HepG2 (cell line): Measurements from ENCODE around the gene EHBP1. TPM values are rescaled to one million over a fixed set of nuclear protein-coding genes. Genes with fewer than 3 reads are reported as not detected.
A peak's percentile ranks its signal among the peaks of the same experiment; 100 is the strongest.

Experiments used
- ATAD3A ChIP-seq: sonication (generic); formaldehyde crosslinking; IDR thresholded peaks from 2 replicates; pipeline ENCODE4 v1.4.0; 2020; ENCODE audit warnings: missing genetic modification reagents
- CEBPZ ChIP-seq: IDR thresholded peaks from 2 replicates; pipeline ENCODE4 v1.6.1; 2012; ENCODE audit warnings: low read length, improper control_type of control experiment
- CENPX ChIP-seq: sonication (generic); formaldehyde crosslinking; IDR thresholded peaks from 2 replicates; pipeline ENCODE4 v1.9.0; 2021; ENCODE audit warnings: mild to moderate bottlenecking, missing genetic modification reagents, moderate library complexity
- DDIT3 ChIP-seq: sonication (generic); formaldehyde crosslinking; IDR thresholded peaks from 2 replicates; pipeline ENCODE4 v1.4.0; 2020; ENCODE audit warnings: mild to moderate bottlenecking, missing genetic modification reagents
- EEA1 ChIP-seq: sonication (generic); formaldehyde crosslinking; IDR thresholded peaks from 2 replicates; pipeline ENCODE4 v1.5.1; 2020; ENCODE audit warnings: mild to moderate bottlenecking, missing genetic modification reagents, borderline replicate concordance
- HMG20A ChIP-seq: IDR thresholded peaks from 2 replicates; pipeline ENCODE4 v1.6.1; 2016; ENCODE audit warnings: borderline replicate concordance
- HOXA7 ChIP-seq: sonication (generic); formaldehyde crosslinking; IDR thresholded peaks from 2 replicates; pipeline ENCODE4 v1.8.1; 2022; ENCODE audit warnings: mild to moderate bottlenecking, missing genetic modification reagents, moderate library complexity
- HOXA9 ChIP-seq: sonication (generic); formaldehyde crosslinking; IDR thresholded peaks from 2 replicates; pipeline ENCODE4 v1.8.1; 2022; ENCODE audit warnings: missing genetic modification reagents, mild to moderate bottlenecking, moderate library complexity, borderline replicate concordance
- KLF9 ChIP-seq: IDR thresholded peaks from 2 replicates; pipeline ENCODE4 v1.6.1; 2016; ENCODE audit warnings: low read depth
- KMT2A ChIP-seq: sonication (generic); formaldehyde crosslinking; IDR thresholded peaks from 2 replicates; pipeline ENCODE4 v1.4.0; 2020; ENCODE audit warnings: missing genetic modification reagents
- MED8 ChIP-seq: sonication (generic); formaldehyde crosslinking; IDR thresholded peaks from 2 replicates; pipeline ENCODE4 v1.8.1; 2023; ENCODE audit warnings: mild to moderate bottlenecking, missing genetic modification reagents; ENCODE audit not compliant: insufficient replicate concordance
- PAXIP1 ChIP-seq: sonication (generic); formaldehyde crosslinking; conservative IDR thresholded peaks from 2 replicates; pipeline ENCODE4 v1.4.0; 2020; ENCODE audit warnings: mild to moderate bottlenecking, missing genetic modification reagents, moderate library complexity
- RCOR2 ChIP-seq: IDR thresholded peaks from 2 replicates; pipeline ENCODE4 v1.6.1; 2016; ENCODE audit warnings: missing biosample characterization, missing genetic modification reagents
- SOX5 ChIP-seq: IDR thresholded peaks from 2 replicates; pipeline ENCODE4 v1.6.1; 2016; ENCODE audit warnings: borderline replicate concordance
- ZNF317 ChIP-seq: sonication (generic); formaldehyde crosslinking; IDR thresholded peaks from 2 replicates; pipeline ENCODE4 v1.5.0; 2020; ENCODE audit warnings: mild to moderate bottlenecking, missing genetic modification reagents
- ZNF431 ChIP-seq: sonication (generic); formaldehyde crosslinking; IDR thresholded peaks from 2 replicates; pipeline ENCODE4 v1.9.0; 2022; ENCODE audit warnings: missing genetic modification reagents, low read depth, mild to moderate bottlenecking, borderline replicate concordance
- ZNF451 ChIP-seq: sonication (generic); formaldehyde crosslinking; IDR thresholded peaks from 2 replicates; pipeline ENCODE4 v1.5.0; 2020; ENCODE audit warnings: mild to moderate bottlenecking, missing genetic modification reagents
- ZNF530 ChIP-seq: sonication (generic); formaldehyde crosslinking; IDR thresholded peaks from 2 replicates; pipeline ENCODE4 v1.5.0; 2020; ENCODE audit warnings: low read depth, mild to moderate bottlenecking, missing genetic modification reagents
- ZNF619 ChIP-seq: sonication (generic); formaldehyde crosslinking; IDR thresholded peaks from 2 replicates; pipeline ENCODE4 v1.4.0; 2020; ENCODE audit warnings: mild to moderate bottlenecking, missing genetic modification reagents
- ZNF639 ChIP-seq: conservative IDR thresholded peaks from 2 replicates; pipeline ENCODE4 v1.6.1; 2018; ENCODE audit warnings: missing genetic modification reagents
- ZNF841 ChIP-seq: sonication (generic); formaldehyde crosslinking; IDR thresholded peaks from 2 replicates; pipeline ENCODE4 v1.8.1; 2023; ENCODE audit warnings: missing genetic modification reagents, borderline replicate concordance
- ZNF891 ChIP-seq: sonication (generic); formaldehyde crosslinking; IDR thresholded peaks from 2 replicates; pipeline ENCODE4 v1.5.0; 2020; ENCODE audit warnings: mild to moderate bottlenecking, missing genetic modification reagents
- ZSCAN12 ChIP-seq: sonication (generic); formaldehyde crosslinking; IDR thresholded peaks from 2 replicates; pipeline ENCODE4 v1.9.0; 2021; ENCODE audit warnings: mild to moderate bottlenecking, missing genetic modification reagents
- polyA plus RNA-seq, 8 experiments: library from polyadenylated mRNA; depleted of rRNA in 3 of 8; stranded (reverse) in 7 of 8; unstranded in 1 of 8; fragments of >200 nt; fragmentation: Illumina TruSeq in 4 of 8; extraction: Trizol in 4 of 8; gene quantifications; 2 replicates each; pipeline versions ENCODE4 v1.2.1 to v1.2.3, GENCODE V29; 2011 to 2016; ENCODE audit warnings: low read depth in 4 of 8, missing spikeins in 1 of 8, mixed read lengths in 1 of 8; ENCODE audit not compliant: insufficient read depth in 1 of 8
- total RNA-seq, 5 experiments: library from RNA; depleted of rRNA; stranded (reverse); fragments of >200 nt; fragmentation: Illumina TruSeq; extraction: Trizol; gene quantifications; 2 replicates each; pipeline ENCODE4 v1.2.3, GENCODE V29; 2016; ENCODE audit warnings: low read depth in 1 of 5

EHBP1 gene
- total and polyA plus RNA-seq, 2 of the 13 experiments (the other 11 are each of a cell fraction or from before 2014, with no cell fraction given) = 93.5 to 146 TPM

GRCh38 chr2:62774555-62775366 is 69.2 kb downstream of the EHBP1 start (continued):
- TF ChIP-seq CEBPZ (no peak), ATAD3A (CRISPR knock-in tag) (no peak), HOXA7 (CRISPR knock-in tag) (no peak), PAXIP1 (CRISPR knock-in tag) (peak; percentile 52), HMG20A (CRISPR knock-in tag) (peak; percentile 61; the same call in 1 of the 2 replicates), ZNF530 (CRISPR knock-in tag) (no peak), ZSCAN12 (CRISPR knock-in tag) (no peak), CENPX (no peak), MED8 (CRISPR knock-in tag) (no peak), HOXA9 (no peak), ZNF317 (CRISPR knock-in tag) (no peak), ZNF841 (CRISPR knock-in tag) (no peak), DDIT3 (CRISPR knock-in tag) (no peak), ZNF431 (CRISPR knock-in tag) (no peak), ZNF451 (CRISPR knock-in tag) (no peak), ZNF619 (CRISPR knock-in tag) (no peak), ZNF891 (no peak), EEA1 (CRISPR knock-in tag) (no peak), KMT2A (CRISPR knock-in tag) (no peak), ZNF639 (CRISPR knock-in tag) (no peak), SOX5 (CRISPR knock-in tag) (peak; percentile 55; the same call in 1 of the 2 replicates), RCOR2 (peak; percentile 96), KLF9 (CRISPR knock-in tag) (no peak)
